Endothelial cell of umbilical vein (primary cell): ENCODE data around the gene CES5A. TPM values are rescaled to one million over a fixed set of nuclear protein-coding genes. Genes with fewer than 3 reads are reported as not detected.

Experiments used
- BruUV-seq: library from RNA; stranded (reverse); fragments of 400-500 nt; replicated peaks from 2 replicates; lab custom pipeline; 2021; lab: Mats Ljungman, UMichigan
- CTCF ChIA-PET: fragments of 300-600, 350-600 bp; sonication (Branson Sonifier 250); formaldehyde crosslinking; loops from one replicate; lab custom pipeline; 2021; ENCODE audit warnings: antibody characterized with exemption, inconsistent platforms; lab: Charles Lee
- POLR2A ChIA-PET: fragments of 300-600, 350-600 bp; sonication (Branson Sonifier 250); formaldehyde crosslinking; loops from one replicate; lab custom pipeline; 2021; ENCODE audit warnings: antibody characterized with exemption, inconsistent platforms; lab: Charles Lee
- DNase-seq: peaks from one replicate; pipeline ENCODE4 v3.0.0-alpha.2; 2011; ENCODE audit warnings: low read depth, low spot score
- FAIRE-seq: peaks from 2 replicates; lab custom pipeline; 2011; peaks lifted over from hg19 to GRCh38; lab: Jason Lieb, UNC
- H2AFZ ChIP-seq: 2 replicates; pipeline ENCODE4 v1.6.0; 2012; ENCODE audit warnings: low read depth, low read length, control low read depth, inconsistent platforms
- H3K27ac ChIP-seq: 2 replicates; pipeline ENCODE4 v1.5.1; 2011; ENCODE audit warnings: low read depth, mild to moderate bottlenecking, control low read depth, low read length, moderate library complexity; ENCODE audit not compliant: insufficient read depth
- H3K27me3 ChIP-seq, 2 experiments: 2 replicates each; pipeline versions ENCODE4 v1.6.0 to v1.6.1; 2011; ENCODE audit warnings: low read length in 2 of 2, mixed read lengths in 1 of 2; ENCODE audit not compliant: control insufficient read depth in 2 of 2, insufficient read depth in 2 of 2
- H3K36me3 ChIP-seq, 2 experiments: 2 replicates in 1 of 2; 3 replicates in 1 of 2; pipeline ENCODE4 v1.5.1; 2011; ENCODE audit warnings: low read length in 2 of 2, mild to moderate bottlenecking in 1 of 2, moderate library complexity in 1 of 2; ENCODE audit not compliant: control insufficient read depth in 2 of 2, insufficient read depth in 2 of 2; ENCODE audit errors: extremely low read depth in 1 of 2
- H3K4me1 ChIP-seq: 3 replicates; pipeline ENCODE4 v1.5.1; 2011; ENCODE audit warnings: mild to moderate bottlenecking, low read length; ENCODE audit not compliant: control insufficient read depth, insufficient read depth; ENCODE audit errors: extremely low read depth
- H3K4me2 ChIP-seq: 2 replicates; pipeline ENCODE4 v1.6.1; 2011; ENCODE audit warnings: low read length, control low read depth, mixed read lengths; ENCODE audit not compliant: insufficient read depth
- H3K4me3 ChIP-seq, 3 experiments: fragments of 200-600 bp in 1 of 3; sonication (generic), shearing (Covaris generic) in 1 of 3; replicated peaks in 1 of 3; 2 replicates each; pipeline ENCODE4 v1.5.1; 2011 to 2016; ENCODE audit warnings: control low read depth in 3 of 3, low read length in 3 of 3, mild to moderate bottlenecking in 2 of 3, inconsistent platforms in 1 of 3, low read depth in 1 of 3, moderate library complexity in 1 of 3; ENCODE audit not compliant: insufficient read depth in 1 of 3
- H3K79me2 ChIP-seq: 2 replicates; pipeline ENCODE4 v1.6.0; 2012; ENCODE audit warnings: low read length, inconsistent platforms; ENCODE audit not compliant: control insufficient read depth, insufficient read depth
- H3K9ac ChIP-seq: replicated peaks from 2 replicates; pipeline ENCODE3; 2011; ENCODE audit warnings: low read length, control low read depth; ENCODE audit not compliant: insufficient read depth; ENCODE audit errors: extremely low read depth
- H3K9me1 ChIP-seq: replicated peaks from 3 replicates; pipeline ENCODE4 v1.6.0; 2011; ENCODE audit warnings: mild to moderate bottlenecking, low read length; ENCODE audit not compliant: control insufficient read depth, insufficient read depth; ENCODE audit errors: extremely low read depth
- H3K9me3 ChIP-seq: replicated peaks from 2 replicates; pipeline ENCODE4 v1.5.1; 2012; ENCODE audit warnings: low read length, inconsistent platforms; ENCODE audit not compliant: control insufficient read depth, insufficient read depth
- H4K20me1 ChIP-seq: replicated peaks from 2 replicates; pipeline ENCODE3; 2011; ENCODE audit warnings: mild to moderate bottlenecking, low read length; ENCODE audit not compliant: control insufficient read depth, insufficient read depth; ENCODE audit errors: extremely low read depth
- EZH2 ChIP-seq: IDR thresholded peaks from 2 replicates; pipeline ENCODE4 v1.6.1; 2012; ENCODE audit warnings: borderline replicate concordance, low read depth, mild to moderate bottlenecking, moderate library complexity, low read length, inconsistent platforms; ENCODE audit not compliant: severe bottlenecking
- FOS ChIP-seq: IDR thresholded peaks from 2 replicates; pipeline ENCODE4 v1.6.1; 2011; ENCODE audit warnings: mild to moderate bottlenecking, low read length, moderate library complexity, borderline replicate concordance; ENCODE audit not compliant: insufficient read depth
- GATA2 ChIP-seq: IDR thresholded peaks from 2 replicates; pipeline ENCODE4 v1.7.0; 2011; ENCODE audit warnings: low read depth, mild to moderate bottlenecking, moderate library complexity, mixed read lengths, low read length; ENCODE audit not compliant: insufficient read length, insufficient read depth
- JUN ChIP-seq: IDR thresholded peaks from 2 replicates; pipeline ENCODE4 v1.6.1; 2011; ENCODE audit warnings: borderline replicate concordance, low read depth; ENCODE audit not compliant: insufficient read length, insufficient read depth
- MYC ChIP-seq: IDR thresholded peaks from one replicate; pipeline ENCODE4 v1.6.1; 2011; ENCODE audit warnings: mild to moderate bottlenecking, low read depth, low read length
- POLR2A ChIP-seq: IDR thresholded peaks from 2 replicates; pipeline ENCODE4 v1.6.1; 2012; ENCODE audit warnings: low read depth, mild to moderate bottlenecking, control low read depth, low read length
- POLR2AphosphoS5 ChIP-seq: IDR thresholded peaks from 2 replicates; pipeline ENCODE4 v1.6.1; 2012; ENCODE audit warnings: low read depth, mild to moderate bottlenecking, control low read depth, low read length, moderate library complexity; ENCODE audit not compliant: insufficient read depth
- dilution Hi-C: fragments of 300-500 bp; cut with MboI; formaldehyde crosslinking; loops from one replicate; pipeline ENCODE4 v1.15.0; 2019; ENCODE audit warnings: low sequenced_read_pairs; ENCODE audit not compliant: extremely low pct_ligation_motif_present
- intact Hi-C: fragments of 100-400 bp; cut with micrococcal nuclease; formaldehyde crosslinking; loops from one replicate; pipeline ENCODE4 v1.10.0; 2022
- polyA plus RNA-seq, 4 experiments: library from polyadenylated mRNA; depleted of rRNA in 3 of 4; stranded (reverse) in 3 of 4; unstranded in 1 of 4; fragments of >200 nt; gene quantifications; 2 replicates each; pipeline versions ENCODE4 v1.2.1 to v1.2.3, GENCODE V29; 2011 to 2012; ENCODE audit warnings: missing spikeins in 1 of 4
- total RNA-seq: library from RNA; stranded (reverse); gene quantifications from 2 replicates; pipeline ENCODE4 v1.2.3, GENCODE V29; 2021
- TF ChIP-seq, protein P1 (sequence below): IDR thresholded peaks from 2 replicates; pipeline ENCODE4 v1.6.1; 2011; ENCODE audit not compliant: insufficient read depth, insufficient read length
- TF ChIP-seq, protein P2 (sequence below), 2 donors: IDR thresholded peaks; 1 replicate in 1 of 2; 2 replicates in 1 of 2; pipeline ENCODE4 v1.5.1; 2011; ENCODE audit warnings: low read length in 2 of 2, mild to moderate bottlenecking in 2 of 2, moderate library complexity in 2 of 2, control low read depth in 1 of 2, inconsistent platforms in 1 of 2, low read depth in 1 of 2; ENCODE audit not compliant: insufficient read depth in 1 of 2; ENCODE audit errors: extremely low read depth in 1 of 2

The CES5A gene
- total and polyA plus RNA-seq, 2 donors (not counting 3 experiments of a cell fraction or from before 2014, with no cell fraction given) = not detected

DNA sequence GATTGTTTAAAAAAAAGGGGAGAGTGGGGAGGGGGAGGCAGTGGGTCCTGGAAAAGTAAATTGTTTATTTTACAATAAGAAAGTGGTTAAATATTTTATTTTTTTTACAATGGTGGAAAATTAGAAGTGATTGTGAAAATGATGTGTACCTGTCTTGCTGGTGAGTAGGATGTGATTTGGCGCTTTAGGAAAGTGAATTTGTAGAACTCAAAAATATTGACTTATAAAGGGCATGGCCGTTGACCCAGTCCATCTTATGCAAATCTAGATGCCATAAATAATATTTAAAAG lies 32.1 kb downstream of the CES5A start:
- no peak overlapping the region for H3K27ac ChIP-seq
- dilution Hi-C loops (loop anchor here (25.0 kb wide), 1 partner anchor 106 kb away; no protein-coding TSS in a partner anchor), intact Hi-C loops (loop anchor here (10.0 kb wide), 1 partner anchor 472 kb away; no protein-coding TSS in a partner anchor)
- CTCF ChIA-PET = interaction anchor here (2.1 kb wide), 1 partner anchor 130 kb away, joined by 26 read pairs; no protein-coding TSS in a partner anchor
- FAIRE-seq (no peak), DNase-seq (no peak)
- no peak overlapping the region for H3K9ac ChIP-seq
- H3K9me3 ChIP-seq = no peaks in the 10 kb centered on the region
- BruUV-seq = no TSS peak
- POLR2A ChIA-PET = no interaction called here
- H3K9me1 ChIP-seq = no peaks in the 10 kb centered on the region
- H4K20me1 ChIP-seq = no peaks in the 10 kb centered on the region
- H3K4me1 ChIP-seq = no peaks in the 10 kb centered on the region
- no peak overlapping the region for H2AFZ ChIP-seq
- H3K36me3 ChIP-seq = no peaks in the 10 kb centered on the region
- TF ChIP-seq EZH2 = no peak
- TF ChIP-seq, protein P1, sequence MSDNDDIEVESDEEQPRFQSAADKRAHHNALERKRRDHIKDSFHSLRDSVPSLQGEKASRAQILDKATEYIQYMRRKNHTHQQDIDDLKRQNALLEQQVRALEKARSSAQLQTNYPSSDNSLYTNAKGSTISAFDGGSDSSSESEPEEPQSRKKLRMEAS = no peak
- no peak for TF ChIP-seq JUN
- no peak for TF ChIP-seq POLR2AphosphoS5
- no peak for TF ChIP-seq POLR2A
- TF ChIP-seq MYC = no peak
- no peak for TF ChIP-seq FOS
- TF ChIP-seq, protein P2, sequence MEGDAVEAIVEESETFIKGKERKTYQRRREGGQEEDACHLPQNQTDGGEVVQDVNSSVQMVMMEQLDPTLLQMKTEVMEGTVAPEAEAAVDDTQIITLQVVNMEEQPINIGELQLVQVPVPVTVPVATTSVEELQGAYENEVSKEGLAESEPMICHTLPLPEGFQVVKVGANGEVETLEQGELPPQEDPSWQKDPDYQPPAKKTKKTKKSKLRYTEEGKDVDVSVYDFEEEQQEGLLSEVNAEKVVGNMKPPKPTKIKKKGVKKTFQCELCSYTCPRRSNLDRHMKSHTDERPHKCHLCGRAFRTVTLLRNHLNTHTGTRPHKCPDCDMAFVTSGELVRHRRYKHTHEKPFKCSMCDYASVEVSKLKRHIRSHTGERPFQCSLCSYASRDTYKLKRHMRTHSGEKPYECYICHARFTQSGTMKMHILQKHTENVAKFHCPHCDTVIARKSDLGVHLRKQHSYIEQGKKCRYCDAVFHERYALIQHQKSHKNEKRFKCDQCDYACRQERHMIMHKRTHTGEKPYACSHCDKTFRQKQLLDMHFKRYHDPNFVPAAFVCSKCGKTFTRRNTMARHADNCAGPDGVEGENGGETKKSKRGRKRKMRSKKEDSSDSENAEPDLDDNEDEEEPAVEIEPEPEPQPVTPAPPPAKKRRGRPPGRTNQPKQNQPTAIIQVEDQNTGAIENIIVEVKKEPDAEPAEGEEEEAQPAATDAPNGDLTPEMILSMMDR (IDR thresholded peaks at IDR 0.05; ENCODE audit: extremely low read depth in 1 of 2, insufficient read depth in 1 of 2, low read depth in 1 of 2, low read length in 2 of 2) = no peak
- TF ChIP-seq GATA2 = no peak
- no peaks in the 10 kb centered on the region for H3K27me3 ChIP-seq
- H3K4me3 ChIP-seq = no peak overlapping the region
- H3K79me2 ChIP-seq = no peaks in the 10 kb centered on the region
- H3K4me2 ChIP-seq = no peak overlapping the region
